Measurements from ENCODE around the gene FYTTD1.
"Not testable (repeated sequence)": the region's sequence is repeated elsewhere in the genome, so short reads cannot be mapped to it uniquely, and the experiment has no call there.

The FYTTD1 gene, protein sequence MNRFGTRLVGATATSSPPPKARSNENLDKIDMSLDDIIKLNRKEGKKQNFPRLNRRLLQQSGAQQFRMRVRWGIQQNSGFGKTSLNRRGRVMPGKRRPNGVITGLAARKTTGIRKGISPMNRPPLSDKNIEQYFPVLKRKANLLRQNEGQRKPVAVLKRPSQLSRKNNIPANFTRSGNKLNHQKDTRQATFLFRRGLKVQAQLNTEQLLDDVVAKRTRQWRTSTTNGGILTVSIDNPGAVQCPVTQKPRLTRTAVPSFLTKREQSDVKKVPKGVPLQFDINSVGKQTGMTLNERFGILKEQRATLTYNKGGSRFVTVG

DNA sequence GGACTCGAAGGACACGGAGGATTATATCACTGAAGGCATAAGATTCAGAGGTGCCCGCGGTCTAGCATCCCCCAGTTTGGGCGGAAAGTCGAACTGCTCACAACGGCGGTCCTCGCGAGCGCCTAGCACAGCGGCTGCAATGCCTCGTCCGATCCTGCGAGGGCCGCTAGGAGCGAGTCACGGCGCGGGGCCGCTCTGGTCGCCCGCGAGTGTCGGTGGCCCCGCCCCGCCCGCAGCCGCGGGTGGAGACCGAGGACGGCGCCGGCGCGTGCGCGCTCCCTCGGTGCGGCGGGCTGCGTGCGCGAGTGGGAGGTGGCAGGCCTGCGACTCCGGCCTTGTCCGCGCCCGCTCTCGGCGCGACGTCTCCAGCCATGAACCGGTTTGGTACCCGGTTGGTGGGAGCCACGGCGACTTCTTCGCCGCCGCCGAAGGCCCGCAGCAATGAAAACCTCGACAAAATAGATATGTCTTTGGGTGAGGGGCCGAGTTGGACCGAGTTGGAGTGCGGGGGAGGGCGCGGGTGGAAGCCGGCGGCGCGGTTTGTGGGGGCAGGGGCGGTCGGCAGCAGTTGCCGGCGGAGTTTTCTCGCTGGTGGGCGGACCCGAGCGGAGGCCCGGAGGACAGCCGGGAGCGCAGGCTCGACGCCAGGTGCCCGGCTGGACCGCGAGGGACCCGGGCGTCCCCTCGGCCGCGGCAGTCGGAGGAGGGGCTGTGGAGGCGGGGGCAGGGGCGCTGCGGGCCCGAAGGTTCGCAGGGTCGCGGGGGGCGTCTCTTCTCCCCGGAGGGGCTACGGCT, at the start of gene FYTTD1:
Gene FYTTD1 (plus strand): TSS at position 283 of the 795 bp plus-strand sequence. CDS start 89 bp downstream, at position 372.
- DNase-seq (ENCODE audit: low read depth) = peak; percentile 85

DNA sequence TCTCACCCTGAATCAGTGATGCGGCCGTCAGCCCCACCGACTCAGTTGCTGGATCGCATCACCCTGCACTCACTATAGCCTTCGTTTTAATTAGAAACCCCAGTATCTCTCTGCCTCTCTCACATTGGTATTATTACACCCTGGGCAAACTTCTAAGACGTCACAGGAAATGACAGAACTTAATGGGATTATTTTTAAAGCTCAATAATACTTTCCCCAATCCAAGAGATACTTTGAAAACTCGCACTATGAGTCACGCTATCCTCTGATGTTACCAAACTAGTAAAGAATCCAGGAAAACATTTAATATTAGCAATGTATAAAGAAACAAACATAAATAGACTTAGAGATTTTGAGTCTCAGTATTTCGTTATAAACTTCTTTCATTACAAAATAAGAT, 49.6 kb upstream of the FYTTD1 start:
- DNase-seq (ENCODE audit: low read depth) = no peak

DNA sequence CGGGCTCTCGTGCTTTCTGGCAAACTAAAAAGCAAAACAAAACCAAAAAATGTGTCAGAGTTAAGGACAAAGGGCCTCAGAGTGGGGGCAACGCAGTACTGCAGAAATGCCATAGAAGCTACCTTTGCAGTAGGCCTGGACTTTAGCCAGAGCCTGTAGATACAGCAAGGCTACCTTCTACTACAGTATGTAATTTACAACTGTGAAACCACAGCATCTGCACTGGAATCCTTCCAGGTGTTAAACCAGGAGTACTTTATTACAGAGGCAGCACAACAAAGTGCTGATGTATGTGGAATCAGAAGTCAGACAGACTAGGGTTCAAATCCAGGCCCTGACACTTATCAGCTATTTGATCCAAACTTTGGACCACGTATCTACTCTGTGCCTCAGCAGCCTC, 47.8 kb upstream of the FYTTD1 start:
- DNase-seq (ENCODE audit: low read depth) = no peak

DNA sequence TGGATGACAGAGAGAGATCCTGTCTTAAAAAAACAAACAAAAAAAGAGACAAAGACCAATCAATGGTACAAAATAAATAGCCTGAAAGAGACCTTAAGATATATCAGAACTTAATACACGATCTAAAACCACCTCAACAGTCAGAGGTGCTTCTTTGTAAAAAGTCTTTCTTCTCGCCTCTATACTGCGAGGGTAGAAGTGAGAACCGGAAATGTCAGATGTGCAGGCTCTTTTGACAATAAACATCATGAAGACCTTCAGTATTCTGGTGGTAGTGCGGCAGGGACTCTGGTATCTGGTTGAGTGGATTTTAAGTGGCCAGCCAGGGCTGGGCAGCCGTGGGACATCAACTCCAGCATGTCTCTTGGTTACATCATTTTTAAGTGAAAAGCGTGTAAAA, 43.0 kb upstream of the FYTTD1 start:
- no peak for DNase-seq (ENCODE audit: low read depth)

DNA sequence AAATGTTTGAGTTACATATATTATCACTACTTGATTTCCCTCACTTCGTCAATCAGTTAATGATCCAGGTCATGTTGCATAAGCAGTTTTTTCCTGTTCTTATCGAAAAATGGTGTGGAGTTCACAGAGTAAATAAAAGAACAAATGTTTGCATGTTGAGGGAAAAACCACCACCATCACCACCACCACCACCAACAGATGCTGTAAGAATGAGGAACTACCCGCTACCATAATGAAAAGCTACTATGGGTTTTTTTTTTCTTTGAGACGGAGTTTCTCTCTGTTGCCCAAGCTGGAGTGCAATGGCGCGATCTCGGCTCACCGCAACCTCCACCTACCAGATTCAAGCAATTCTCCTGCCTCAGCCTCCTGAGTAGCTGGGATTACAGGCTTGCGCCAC, 40.5 kb upstream of the FYTTD1 start:
- DNase-seq (ENCODE audit: low read depth) = no peak

DNA sequence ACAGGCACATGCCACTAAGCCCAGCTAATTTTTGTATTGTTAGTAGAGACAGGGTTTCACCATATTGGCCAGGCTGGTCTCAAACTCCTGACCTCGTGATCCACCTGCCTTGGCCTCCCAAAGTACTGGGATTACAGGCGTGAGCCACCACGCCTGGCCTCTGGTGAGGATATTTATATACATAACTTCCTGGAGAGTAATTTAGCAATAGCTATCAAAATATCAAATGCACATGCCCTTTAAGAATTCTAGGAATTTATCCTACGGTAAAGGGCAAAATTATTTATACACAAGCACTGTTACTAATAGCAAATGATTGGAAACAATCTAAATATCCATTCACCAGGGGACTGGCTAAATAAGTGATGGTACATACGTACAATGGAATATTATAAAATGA, 38.7 kb upstream of the FYTTD1 start:
- not testable (repeated sequence) for DNase-seq (ENCODE audit: low read depth)

DNA sequence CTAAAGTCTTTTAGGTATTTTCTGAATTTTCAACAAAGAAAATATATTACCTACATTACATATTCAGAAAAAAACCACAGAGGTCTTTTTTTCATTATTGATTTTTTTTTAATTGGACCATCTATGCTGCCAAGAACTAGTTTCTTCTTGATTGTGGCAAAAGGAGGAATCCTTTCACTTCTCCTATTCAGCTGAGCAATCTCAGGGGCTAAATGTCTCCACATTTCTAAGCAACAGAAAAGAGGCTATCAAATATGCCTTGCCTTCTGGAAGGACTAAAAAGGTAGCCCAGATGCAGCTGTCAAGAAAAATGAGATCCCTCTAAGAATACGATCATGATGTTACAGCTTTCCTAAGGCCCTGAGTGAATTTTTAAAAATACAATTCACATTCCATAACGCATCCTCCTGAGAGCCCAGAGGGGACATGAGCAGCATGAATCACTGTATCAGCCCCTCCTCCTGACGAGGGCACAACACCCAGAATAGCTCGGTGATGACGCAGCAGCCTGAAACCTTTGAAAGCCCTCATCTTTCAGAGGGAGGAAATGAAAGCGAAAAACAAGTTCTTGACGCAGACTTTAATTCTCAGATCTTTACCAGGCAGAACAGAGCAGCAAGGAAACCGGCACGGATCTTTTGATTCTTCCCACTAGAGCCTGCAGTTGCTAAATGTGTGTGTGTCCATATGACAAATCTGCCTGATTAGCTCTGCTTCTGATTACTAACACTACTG, 37.5 kb upstream of the FYTTD1 start:
- DNase-seq (ENCODE audit: low read depth) = peak; percentile 75

DNA sequence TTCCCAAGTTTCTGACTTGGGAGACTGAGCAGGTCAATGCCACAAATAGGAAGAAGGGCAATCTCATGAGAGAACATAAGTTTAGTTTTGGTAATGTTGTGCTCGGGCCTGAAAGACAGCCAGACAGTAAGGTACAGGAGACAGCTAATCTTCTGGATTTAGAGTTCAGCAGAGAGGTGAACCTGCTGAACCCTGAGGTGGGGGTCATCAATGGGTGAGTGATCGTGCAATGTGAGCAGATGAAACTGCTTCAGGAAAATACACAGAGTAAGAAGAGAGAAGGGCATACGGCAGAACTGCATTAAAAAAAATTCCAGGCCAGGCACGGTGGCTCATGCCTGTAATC, 36.2 kb upstream of the FYTTD1 start:
- no peak for DNase-seq (ENCODE audit: low read depth)

DNA sequence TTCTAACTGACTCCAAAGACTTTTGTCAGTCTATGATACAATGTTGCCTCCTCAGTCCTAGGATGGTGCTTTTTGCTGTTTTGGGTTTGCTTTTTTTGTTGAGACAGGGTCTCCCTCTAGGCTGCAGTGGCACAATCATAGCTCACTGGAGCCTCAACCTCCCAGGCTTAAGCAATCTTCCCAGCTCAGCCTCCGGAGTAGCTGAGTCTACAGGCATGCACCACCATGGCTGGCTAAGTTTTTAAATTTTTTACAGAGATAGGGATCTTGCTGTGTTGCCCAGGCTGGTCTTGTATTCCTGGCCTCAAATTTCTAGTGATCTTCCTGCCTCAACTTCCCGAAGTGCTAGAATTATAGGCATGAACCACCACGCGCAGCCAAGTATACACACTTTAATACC, 35.4 kb upstream of the FYTTD1 start:
- no peak for DNase-seq (ENCODE audit: low read depth)

DNA sequence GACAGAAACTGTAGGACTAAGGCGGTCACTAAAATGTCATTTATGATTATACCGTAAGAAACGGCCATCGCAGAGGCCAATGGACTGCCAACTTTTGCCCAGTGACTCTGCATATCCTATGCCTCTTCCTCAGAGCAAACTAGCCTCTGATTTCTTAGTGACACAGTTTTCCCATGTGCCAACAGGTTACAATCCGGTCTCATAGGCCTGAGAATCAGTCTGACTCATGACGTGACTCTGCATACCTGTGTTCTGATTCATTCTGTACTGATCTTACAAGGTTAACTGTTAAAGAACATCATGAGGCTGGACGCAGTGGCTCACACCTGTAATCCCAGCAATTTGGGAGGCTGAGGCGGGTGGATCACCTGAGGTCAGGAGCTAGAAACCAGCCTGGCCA, 30.8 kb upstream of the FYTTD1 start:
- DNase-seq (ENCODE audit: low read depth) = no peak

DNA sequence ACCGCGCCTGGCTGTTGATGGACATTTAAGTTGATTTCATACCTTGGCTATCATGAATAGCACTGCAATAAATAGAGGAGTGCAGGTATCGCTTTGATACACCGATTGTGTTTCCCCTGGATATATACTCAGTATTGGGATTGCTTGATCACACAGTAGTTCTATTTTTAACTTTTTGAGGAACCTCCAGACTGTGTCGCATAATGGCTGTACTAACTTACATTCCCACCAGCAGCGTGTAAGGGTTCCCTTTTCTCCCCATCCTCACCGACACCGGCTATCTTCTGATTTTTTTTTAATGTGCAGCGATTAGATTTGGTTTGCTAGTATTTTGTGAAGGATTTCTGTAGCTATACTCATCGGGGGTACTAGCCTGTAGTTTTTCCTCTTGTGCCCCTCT, 29.0 kb upstream of the FYTTD1 start:
- DNase-seq (ENCODE audit: low read depth) = no peak

DNA sequence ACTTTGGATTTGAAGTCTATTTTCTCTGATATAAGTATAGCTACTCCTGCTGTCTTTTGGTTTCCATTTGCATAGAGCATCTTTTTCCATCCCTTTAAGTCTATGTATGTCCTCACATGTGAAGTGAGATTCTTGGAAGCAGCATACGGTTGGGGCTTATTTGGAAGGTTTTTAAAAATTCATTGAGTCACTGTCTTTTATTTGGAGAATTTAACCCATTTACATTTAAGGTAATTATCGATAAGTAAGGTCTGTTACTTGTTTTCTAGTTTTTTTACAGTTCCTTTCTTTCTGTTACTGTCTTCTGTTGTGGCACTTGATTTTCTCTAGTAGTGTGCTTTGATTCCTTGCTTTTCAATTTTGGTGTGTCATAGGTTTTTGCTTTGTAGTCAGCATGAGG, 26.9 kb upstream of the FYTTD1 start:
- no peak for DNase-seq (ENCODE audit: low read depth)

DNA sequence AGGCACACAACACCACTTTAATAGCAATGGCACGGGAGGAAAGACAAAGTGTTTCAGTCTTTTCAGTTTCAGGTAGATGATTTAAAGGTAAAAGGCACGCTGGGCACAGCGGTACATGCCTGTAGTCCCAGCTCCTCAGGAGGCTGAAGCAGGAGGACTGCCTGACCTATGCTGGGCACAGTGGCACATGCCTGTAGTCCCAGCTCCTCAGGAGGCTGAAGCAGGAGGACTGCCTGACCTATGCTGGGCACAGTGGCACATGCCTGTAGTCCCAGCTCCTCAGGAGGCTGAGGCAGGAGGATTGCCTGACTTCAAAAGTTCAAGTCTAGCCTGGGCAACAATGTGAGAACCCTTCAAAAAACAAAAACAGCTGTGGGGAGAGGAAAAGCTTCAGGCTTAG, 21.8 kb upstream of the FYTTD1 start:
- not testable (repeated sequence) for DNase-seq (ENCODE audit: low read depth)

DNA sequence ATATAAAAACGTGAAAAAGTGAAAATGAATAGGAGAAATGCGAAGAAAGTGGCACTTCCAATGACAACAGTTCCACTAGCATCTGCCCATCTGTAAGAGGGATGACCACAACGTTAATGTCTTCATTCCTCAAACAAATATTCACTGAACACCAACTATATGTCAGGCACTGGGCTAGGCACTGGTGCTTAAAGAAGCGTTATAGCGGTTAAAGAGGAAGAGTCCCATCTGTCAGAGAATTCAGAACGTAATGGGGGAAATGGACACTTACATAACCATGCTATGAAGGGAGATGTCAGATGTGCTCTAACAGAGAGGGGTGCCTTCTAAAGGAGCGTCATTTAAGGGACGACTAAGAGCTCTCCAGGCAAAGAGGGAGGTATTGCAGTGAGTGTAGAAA, 21.2 kb upstream of the FYTTD1 start:
- DNase-seq (ENCODE audit: low read depth) = no peak

DNA sequence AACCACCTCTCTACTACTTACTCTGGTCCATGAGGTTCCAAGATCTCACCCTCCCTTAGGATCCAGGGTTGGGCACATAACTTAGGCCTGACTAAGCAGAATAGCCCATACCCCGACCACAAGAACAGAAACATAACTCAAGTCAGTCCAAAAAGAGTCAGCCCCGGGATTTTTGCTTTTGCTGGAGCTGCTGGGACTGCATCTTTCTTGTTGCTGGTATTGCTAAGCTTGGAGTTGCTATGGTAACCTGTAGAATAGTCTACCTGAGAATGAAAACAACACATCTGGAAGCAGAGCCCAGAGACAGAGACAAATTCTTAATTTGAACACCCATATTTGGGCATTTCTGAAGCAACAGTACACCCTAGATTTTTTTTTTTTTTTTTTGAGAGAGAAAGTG, 19.5 kb upstream of the FYTTD1 start:
- DNase-seq (ENCODE audit: low read depth) = no peak

DNA sequence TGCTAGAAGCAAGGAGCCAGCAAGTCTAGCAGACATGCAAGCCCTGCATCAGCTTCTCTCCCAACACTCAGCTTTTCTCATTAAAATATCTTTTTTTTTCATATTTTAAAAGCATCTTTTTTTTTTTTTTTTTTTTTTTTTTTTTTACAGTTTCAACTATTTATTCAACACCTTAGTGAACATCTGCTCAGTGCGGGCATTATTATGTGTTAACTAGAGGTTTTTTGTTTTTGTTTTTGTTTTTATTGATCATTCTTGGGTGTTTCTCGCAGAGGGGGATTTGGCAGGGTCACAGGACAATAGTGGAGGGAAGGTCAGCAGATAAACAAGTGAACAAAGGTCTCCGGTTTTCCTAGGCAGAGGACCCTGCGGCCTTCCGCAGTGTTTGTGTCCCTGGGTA, 18.9 kb upstream of the FYTTD1 start:
- not testable (repeated sequence) for DNase-seq (ENCODE audit: low read depth)

DNA sequence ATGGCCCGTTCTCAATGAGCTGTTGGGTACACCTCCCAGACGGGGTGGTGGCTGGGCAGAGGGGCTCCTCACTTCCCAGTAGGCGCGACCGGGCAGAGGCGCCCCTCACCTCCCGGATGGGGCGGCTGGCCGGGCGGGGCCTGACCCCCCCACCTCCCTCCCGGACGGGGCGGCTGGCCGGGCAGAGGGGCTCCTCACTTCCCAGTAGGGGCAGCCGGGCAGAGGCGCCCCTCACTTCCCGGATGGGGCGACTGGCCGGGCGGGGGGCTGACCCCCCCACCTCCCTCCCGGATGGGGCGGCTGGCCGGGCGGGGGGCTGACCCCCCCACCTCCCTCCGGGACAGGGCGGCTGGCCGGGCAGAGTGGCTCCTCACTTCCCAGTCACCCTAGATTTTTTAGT, 18.2 kb upstream of the FYTTD1 start:
- not testable (repeated sequence) for DNase-seq (ENCODE audit: low read depth)

DNA sequence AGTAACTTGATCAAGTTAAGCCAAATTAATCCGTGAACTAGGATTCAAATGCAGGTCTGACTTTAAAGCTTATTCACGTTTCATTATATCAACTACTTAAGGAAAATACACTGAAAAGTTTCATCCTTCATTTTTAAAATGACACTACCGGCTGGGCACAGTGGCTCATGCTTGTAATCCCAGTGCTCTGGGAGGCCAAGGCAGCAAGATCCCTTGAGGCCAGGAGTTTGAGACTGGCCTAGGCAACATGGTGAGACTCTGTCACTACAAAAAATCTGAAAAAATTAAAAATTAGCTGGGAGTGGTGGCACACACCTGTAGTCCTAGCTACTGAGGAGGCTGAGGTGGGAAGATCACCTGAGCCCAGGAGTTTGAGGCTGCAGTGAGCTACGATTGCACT, 16.6 kb upstream of the FYTTD1 start:
- DNase-seq (ENCODE audit: low read depth) = no peak

DNA sequence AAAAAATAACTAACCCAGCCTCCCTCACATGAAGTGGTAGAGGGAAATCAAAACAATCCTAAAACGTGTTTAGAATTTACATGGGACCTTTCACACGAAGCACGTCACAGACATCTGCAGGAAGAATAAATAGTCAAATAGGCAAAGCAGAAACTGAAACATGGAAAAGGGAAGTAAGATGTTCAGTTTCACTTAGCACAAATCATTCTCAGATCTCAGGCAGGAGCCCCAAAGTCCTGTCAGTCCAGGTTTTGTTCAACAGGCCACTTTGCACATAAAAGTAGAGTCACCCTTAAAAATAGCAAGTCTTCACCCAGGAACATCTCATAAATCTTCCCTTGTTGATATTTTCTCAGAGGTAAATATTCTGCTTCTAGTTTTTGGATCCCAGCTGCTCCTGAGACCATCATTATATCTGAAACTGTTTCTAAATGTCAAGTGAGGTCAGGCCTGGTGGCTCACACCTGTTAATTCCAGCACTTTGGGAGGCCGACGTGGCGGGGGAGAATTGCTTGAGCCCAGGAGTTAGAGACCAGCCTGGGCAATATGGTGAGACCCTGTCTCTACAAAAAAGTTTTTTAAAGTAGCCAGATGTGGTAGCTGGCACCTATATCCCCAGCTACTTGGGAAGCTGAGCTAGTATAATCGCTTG, 14.9 kb upstream of the FYTTD1 start:
- DNase-seq (ENCODE audit: low read depth) = no peak

DNA sequence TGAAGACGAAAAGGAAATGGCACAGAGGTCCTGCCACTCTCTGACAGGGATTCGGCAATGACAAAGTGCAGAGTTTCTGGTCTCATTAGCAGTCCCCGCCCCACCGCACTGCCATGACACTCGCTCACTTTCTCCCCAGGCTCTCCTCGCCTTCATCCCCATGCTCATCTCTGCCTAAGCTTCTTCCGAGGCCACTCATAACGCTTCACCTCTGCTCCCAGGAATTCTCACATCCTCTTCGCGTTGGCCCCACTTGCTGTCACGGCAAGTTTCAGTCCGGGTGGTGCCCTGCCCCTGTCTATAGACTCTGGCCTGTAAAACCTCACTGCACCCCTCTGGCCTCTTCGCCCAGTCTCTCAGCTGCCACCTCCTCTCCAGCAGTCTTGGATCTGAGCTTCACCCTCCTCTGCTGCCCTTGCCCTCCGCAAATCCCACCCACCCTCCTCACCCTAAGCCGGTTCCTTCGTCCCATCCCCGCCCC, 13.6 kb upstream of the FYTTD1 start:
- DNase-seq (ENCODE audit: low read depth) = peak; percentile 18

DNA sequence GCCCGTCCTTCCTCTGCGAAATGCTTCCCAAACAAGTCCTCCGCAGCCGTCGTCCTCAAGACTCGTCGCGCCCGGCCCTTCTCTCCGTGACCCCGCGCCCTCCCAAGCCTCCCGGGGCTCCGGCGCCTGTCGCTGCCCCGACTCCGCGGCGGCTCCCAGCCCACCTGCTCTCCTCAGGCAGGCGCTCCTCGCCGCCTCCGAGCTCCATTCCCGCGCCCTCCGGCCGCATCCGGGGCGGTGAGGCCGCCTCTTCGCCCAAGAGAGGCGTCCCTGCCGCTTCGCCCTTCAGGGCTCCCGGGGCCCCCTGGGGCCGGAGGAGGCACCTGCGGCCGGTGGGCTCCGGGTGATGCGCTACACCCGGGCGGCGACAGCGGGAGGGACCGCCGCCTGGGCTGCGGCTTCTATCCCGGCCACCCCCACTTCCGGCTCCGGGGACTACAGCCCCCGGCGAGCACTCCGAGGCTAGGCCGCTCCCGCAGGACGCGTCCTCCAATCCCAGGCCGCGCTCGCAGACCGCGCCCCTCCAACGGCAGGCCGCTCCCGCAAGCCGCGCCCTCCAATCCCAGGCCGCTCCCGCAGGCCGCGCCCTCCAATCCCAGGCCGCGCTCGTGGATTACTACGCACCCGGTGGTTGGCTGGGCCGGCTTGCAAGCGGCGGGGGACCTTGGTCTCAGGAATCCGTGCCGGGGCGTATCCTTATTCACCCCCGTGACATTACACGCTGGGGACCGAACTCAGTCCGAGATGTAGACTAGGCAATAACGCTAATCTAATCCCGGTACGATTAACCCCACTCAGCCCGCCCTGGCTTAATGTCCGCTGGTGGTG, 13.0 kb upstream of the FYTTD1 start, which contains the start of gene RUBCN:
Gene RUBCN (minus strand): TSS at position 414 of the 828 bp plus-strand sequence. CDS start 185 bp downstream, at position 229.
- DNase-seq (ENCODE audit: low read depth) = peak; percentile 91

Measured in activated T-helper 9 cell treated with anti-CD3 and anti-CD28 coated beads, Interleukin-2, amount 50 U/mL, for 16 hours (primary cell).